IMR-90 (cell line): ENCODE data around the gene DLGAP3. TPM values are rescaled to one million over a fixed set of nuclear protein-coding genes. Genes with fewer than 3 reads are reported as not detected.

Source experiments
- ATAC-seq: fragments of 200-7000 bp; cut with Tn5 transposase; 2 replicates; pipeline ENCODE4 v1.9.1; 2020; ENCODE audit warnings: low read depth, mild to moderate bottlenecking, moderate library complexity
- BruUV-seq: library from RNA; stranded (reverse); fragments of 400-500 nt; replicated peaks from 2 replicates; lab custom pipeline; 2021; lab: Mats Ljungman, UMichigan
- CTCF ChIA-PET: fragments of 300-600 bp; formaldehyde crosslinking; extraction: SDS; loops from one replicate; lab custom pipeline; 2021; ENCODE audit warnings: antibody characterized with exemption; lab: Yijun Ruan, JAX
- POLR2A ChIA-PET: fragments of 300-600 bp; sonication (Branson Sonifier 250); formaldehyde crosslinking; loops from one replicate; lab custom pipeline; 2022; ENCODE audit warnings: antibody characterized with exemption; ENCODE audit not compliant: unreplicated experiment; lab: Charles Lee
- DNase-seq: peaks from one replicate; pipeline ENCODE4 v3.0.0; 2013
- H2AFZ ChIP-seq: replicated peaks from 2 replicates; pipeline ENCODE3; 2013; ENCODE audit warnings: low read length, mild to moderate bottlenecking; ENCODE audit not compliant: poor library complexity
- H2AK5ac ChIP-seq: 2 replicates; pipeline ENCODE4 v1.6.1; 2013; ENCODE audit warnings: low read depth, low read length, inconsistent platforms
- H2AK9ac ChIP-seq: replicated peaks from 2 replicates; pipeline ENCODE3; 2013; ENCODE audit warnings: mild to moderate bottlenecking, low read depth, low read length, moderate library complexity; ENCODE audit not compliant: poor library complexity
- H2BK120ac ChIP-seq: 2 replicates; pipeline ENCODE4 v1.6.1; 2013; ENCODE audit warnings: low read depth, low read length, inconsistent platforms
- H2BK15ac ChIP-seq: 3 replicates; pipeline ENCODE4 v1.6.1; 2013; ENCODE audit warnings: low read depth, low read length, inconsistent platforms
- H2BK20ac ChIP-seq: 2 replicates; pipeline ENCODE4 v1.6.1; 2013; ENCODE audit warnings: low read depth, mild to moderate bottlenecking, inconsistent platforms, low read length, moderate library complexity
- H2BK5ac ChIP-seq: 2 replicates; pipeline ENCODE4 v1.6.1; 2013; ENCODE audit warnings: mild to moderate bottlenecking, low read depth, low read length, inconsistent platforms; ENCODE audit not compliant: poor library complexity, severe bottlenecking
- H3K14ac ChIP-seq: replicated peaks from 2 replicates; pipeline ENCODE4 v1.6.1; 2013; ENCODE audit warnings: low read depth, low read length, inconsistent platforms
- H3K18ac ChIP-seq: 2 replicates; pipeline ENCODE4 v1.6.1; 2013; ENCODE audit warnings: low read depth, low read length, control low read depth
- H3K23ac ChIP-seq: 2 replicates; pipeline ENCODE4 v1.6.1; 2013; ENCODE audit warnings: low read depth, low read length, inconsistent platforms
- H3K27ac ChIP-seq: 2 replicates; pipeline ENCODE4 v1.5.1; 2013; ENCODE audit warnings: mild to moderate bottlenecking, control low read depth, low read length; ENCODE audit not compliant: insufficient read depth
- H3K27me3 ChIP-seq: 2 replicates; pipeline ENCODE4 v1.6.1; 2013; ENCODE audit warnings: low read length; ENCODE audit not compliant: control insufficient read depth, insufficient read depth
- H3K36me3 ChIP-seq: 2 replicates; pipeline ENCODE4 v1.6.1; 2013; ENCODE audit warnings: low read length, mixed read lengths; ENCODE audit not compliant: control insufficient read depth, insufficient read depth
- H3K4ac ChIP-seq: 2 replicates; pipeline ENCODE4 v1.6.1; 2013; ENCODE audit warnings: low read depth, low read length, inconsistent platforms
- H3K4me1 ChIP-seq: 2 replicates; pipeline ENCODE4 v1.6.1; 2013; ENCODE audit warnings: low read length, mixed read lengths; ENCODE audit not compliant: control insufficient read depth, insufficient read depth
- H3K4me2 ChIP-seq: 2 replicates; pipeline ENCODE4 v1.6.1; 2013; ENCODE audit warnings: low read depth, mild to moderate bottlenecking, control low read depth, low read length, moderate library complexity
- H3K4me3 ChIP-seq: 2 replicates; pipeline ENCODE4 v1.5.1; 2013; ENCODE audit warnings: low read depth, mild to moderate bottlenecking, control low read depth, low read length, moderate library complexity; ENCODE audit not compliant: insufficient read depth
- H3K56ac ChIP-seq: 2 replicates; pipeline ENCODE4 v1.6.1; 2013; ENCODE audit warnings: low read length, inconsistent platforms; ENCODE audit not compliant: insufficient read depth; ENCODE audit errors: extremely low read depth
- H3K79me1 ChIP-seq, 2 experiments: 2 replicates each; pipeline ENCODE4 v1.6.1; 2013; ENCODE audit warnings: low read length in 2 of 2, inconsistent platforms in 1 of 2, low read depth in 1 of 2
- H3K9ac ChIP-seq: 2 replicates; pipeline ENCODE4 v1.6.1; 2013; ENCODE audit warnings: low read depth, low read length, control low read depth
- H3K9me1 ChIP-seq: 2 replicates; pipeline ENCODE4 v1.6.1; 2013; ENCODE audit warnings: low read length, inconsistent platforms; ENCODE audit not compliant: insufficient read depth
- H3K9me3 ChIP-seq: 2 replicates; pipeline ENCODE4 v1.6.1; 2013; ENCODE audit warnings: low read length; ENCODE audit not compliant: control insufficient read depth, insufficient read depth
- H4K20me1 ChIP-seq: 2 replicates; pipeline ENCODE4 v1.6.1; 2013; ENCODE audit warnings: low read length, inconsistent platforms; ENCODE audit not compliant: insufficient read depth
- H4K5ac ChIP-seq: 2 replicates; pipeline ENCODE4 v1.6.1; 2013; ENCODE audit warnings: mild to moderate bottlenecking, low read depth, low read length, control low read depth
- H4K8ac ChIP-seq, 2 experiments: 2 replicates each; pipeline ENCODE4 v1.6.1; 2013; ENCODE audit warnings: low read depth in 2 of 2, low read length in 2 of 2, control low read depth in 1 of 2, inconsistent platforms in 1 of 2
- H4K91ac ChIP-seq: 2 replicates; pipeline ENCODE4 v1.6.1; 2013; ENCODE audit warnings: low read depth, low read length, inconsistent platforms; ENCODE audit not compliant: insufficient read depth
- CEBPB ChIP-seq: IDR thresholded peaks from 2 replicates; pipeline ENCODE4 v1.6.1; 2012; ENCODE audit warnings: low read depth, low read length, improper control_type of control experiment
- WGBS, 2 experiments: methylation state at CpG; one replicate each; pipeline versions ENCODE4 v1.1.5 to v1.1.7; 2013; ENCODE audit warnings: missing lambda C conversion rate in 2 of 2; ENCODE audit not compliant: insufficient read length in 1 of 2; ENCODE audit errors: extremely low coverage in 2 of 2; 5-methylcytosine and 5-hydroxymethylcytosine counted together
- dilution Hi-C: fragments of 300-500 bp; cut with HindIII; formaldehyde crosslinking; loops from one replicate; pipeline ENCODE4 v1.14.3; 2018; ENCODE audit warnings: low sequenced_read_pairs; ENCODE audit not compliant: unreplicated experiment
- in situ Hi-C: fragments of 300-500 bp; cut with MboI; formaldehyde crosslinking; loops from 3 replicates; pipeline ENCODE4 v1.14.3; 2019; ENCODE audit warnings: low sequenced_read_pairs, inconsistent platforms, mixed read lengths
- intact Hi-C: fragments of 100-400 bp; cut with micrococcal nuclease; formaldehyde crosslinking; loops from 2 replicates; pipeline ENCODE4 v1.10.0; 2022
- polyA plus RNA-seq, 3 experiments: library from polyadenylated mRNA; depleted of rRNA; stranded (reverse); fragments of >200 nt; gene quantifications; 2 replicates each; pipeline ENCODE4 v1.2.3, GENCODE V29; 2012; ENCODE audit warnings: low replicate concordance in 1 of 3
- total RNA-seq: library from RNA; depleted of rRNA; stranded (reverse); fragments of >200 nt; gene quantifications from 2 replicates; pipeline ENCODE4 v1.2.3, GENCODE V29; 2012

DLGAP3 gene
- total and polyA plus RNA-seq, 2 of the 4 experiments (the other 2 are of a cell fraction), result 0.02 TPM; not detected in 1

DNA sequence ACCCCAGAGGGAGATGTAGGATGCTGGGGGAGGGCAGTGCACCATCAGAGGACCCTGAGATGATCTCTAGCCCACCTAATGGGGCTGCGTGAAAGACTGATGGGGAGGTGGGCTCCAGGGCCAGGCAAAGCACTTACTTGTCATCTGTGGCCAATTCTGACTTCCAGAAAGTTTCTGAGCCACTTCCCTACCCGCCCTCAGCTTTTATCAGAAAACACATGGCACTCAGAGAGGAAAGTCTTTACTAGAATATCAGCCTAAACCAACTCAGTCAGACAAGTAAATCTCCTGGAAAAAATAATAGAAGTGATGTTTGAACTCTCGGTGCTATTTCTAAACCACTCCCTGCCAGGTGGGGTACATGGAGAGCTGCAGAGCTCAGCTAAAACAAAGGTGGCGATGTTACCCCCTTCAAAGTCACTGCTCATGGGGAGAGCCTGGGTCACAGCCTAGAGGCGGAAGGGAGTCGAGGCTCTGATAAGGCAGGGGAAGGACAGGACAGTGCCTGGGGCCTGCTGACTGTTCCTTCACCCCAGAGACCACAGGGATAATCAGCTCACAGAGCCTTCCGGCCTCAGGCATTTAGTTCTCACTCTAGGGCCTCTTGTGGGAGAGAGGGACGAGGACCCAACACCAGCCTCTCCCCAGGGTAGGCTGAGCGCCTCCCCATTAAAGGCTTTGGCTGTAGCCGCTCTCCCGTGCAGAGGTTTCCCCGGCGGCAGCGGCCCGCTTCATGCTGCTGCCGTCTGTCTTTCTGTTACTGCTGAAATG is 84.1 kb downstream of the DLGAP3 start:
- in situ Hi-C loops (no loop called here), intact Hi-C loops (no loop called here), dilution Hi-C loops (no loop called here)
- TF ChIP-seq CEBPB, result no peak
- H2BK15ac ChIP-seq, result no peak overlapping the region
- H4K91ac ChIP-seq, result no peak overlapping the region
- H3K9me3 ChIP-seq, result no peaks in the 10 kb centered on the region
- no peak overlapping the region for H3K18ac ChIP-seq
- H3K4me3 ChIP-seq, result no peak overlapping the region
- ChIA-PET CTCF (no interaction called here), POLR2A (no interaction called here)
- WGBS, 2 experiments, result no CpG with 5 or more reads among the region's 16 CpGs
- no peak overlapping the region for H3K56ac ChIP-seq
- no peak overlapping the region for H2BK120ac ChIP-seq
- no peaks in the 10 kb centered on the region for H3K27me3 ChIP-seq
- no peaks in the 10 kb centered on the region for H3K4me1 ChIP-seq
- no peak overlapping the region for H3K27ac ChIP-seq
- H3K4me2 ChIP-seq, result no peak overlapping the region
- no peak overlapping the region for H3K4ac ChIP-seq
- no peak overlapping the region for H2BK20ac ChIP-seq
- H3K9ac ChIP-seq, result no peak overlapping the region
- H2AFZ ChIP-seq, result no peak overlapping the region
- H3K23ac ChIP-seq, result no peak overlapping the region
- peaks cover 7 to 10% of the 10 kb centered on the region in 2 experiments; a peak in 3 of 4 replicates for H3K79me1 ChIP-seq
- DNase-seq (no peak), ATAC-seq (no peak)
- no peak overlapping the region for H4K8ac ChIP-seq
- no peak overlapping the region for H4K5ac ChIP-seq
- BruUV-seq, result no TSS peak
- H2AK5ac ChIP-seq, result no peak overlapping the region
- no peak overlapping the region for H2BK5ac ChIP-seq
- no peak overlapping the region for H3K14ac ChIP-seq
- H3K36me3 ChIP-seq, result peaks cover 4% of the 10 kb centered on the region
- H3K9me1 ChIP-seq, result no peaks in the 10 kb centered on the region; the same call in 1 of the 2 replicates
- H4K20me1 ChIP-seq, result peaks cover 4% of the 10 kb centered on the region
- no peak overlapping the region for H2AK9ac ChIP-seq
